GM12878 (cell line): ENCODE measurements around the gene RIPPLY3. TPM values are rescaled to one million over a fixed set of nuclear protein-coding genes. Genes with fewer than 3 reads are reported as not detected.

Experiments
- ATAC-seq: fragments of 200-7000 bp; cut with Tn5 transposase; 3 replicates; pipeline ENCODE4 v1.9.1; 2020; ENCODE audit warnings: mild to moderate bottlenecking, moderate library complexity
- BruUV-seq: library from RNA; stranded (reverse); fragments of 400-500 nt; replicated peaks from 2 replicates; lab custom pipeline; 2021; lab: Mats Ljungman, UMichigan
- CTCF ChIA-PET: fragments of 300-600 bp; sonication (Branson Sonifier 250); formaldehyde crosslinking; extraction: SDS; loops from one replicate; lab custom pipeline; 2021; ENCODE audit warnings: inconsistent platforms; lab: Yijun Ruan, JAX
- POLR2A ChIA-PET: fragments of 350-600 bp; formaldehyde crosslinking; extraction: SDS; loops from one replicate; lab custom pipeline; 2021; ENCODE audit warnings: inconsistent platforms; lab: Charles Lee
- RAD21 ChIA-PET: fragments of 300-600 bp; sonication (Branson Sonifier 250); formaldehyde crosslinking; loops from one replicate; lab custom pipeline; 2023; ENCODE audit warnings: antibody characterized with exemption; ENCODE audit not compliant: unreplicated experiment; lab: Charles Lee
- SMC1A ChIA-PET: fragments of 300-600 bp; sonication (Branson Sonifier 250); formaldehyde crosslinking; loops from one replicate; lab custom pipeline; 2023; ENCODE audit not compliant: unreplicated experiment, uncharacterized antibody; lab: Charles Lee
- DNase-seq: peaks from one replicate; pipeline ENCODE4 v3.0.0-alpha.2; 2011; ENCODE audit warnings: low read depth, low spot score
- FAIRE-seq: peaks from 3 replicates; lab custom pipeline; 2011; peaks lifted over from hg19 to GRCh38; lab: Jason Lieb, UNC
- H2AFZ ChIP-seq: 2 replicates; pipeline ENCODE4 v1.6.0; 2011; ENCODE audit warnings: low read depth, low read length, control low read depth; ENCODE audit not compliant: control insufficient read depth
- H3K27ac ChIP-seq: 2 replicates; pipeline ENCODE4 v1.5.1; 2011; ENCODE audit warnings: control low read depth; ENCODE audit not compliant: control insufficient read depth, insufficient read depth
- H3K27me3 ChIP-seq, 2 experiments: replicated peaks in 1 of 2; 2 replicates each; pipeline versions ENCODE4 v1.6.0 to v1.6.1; 2011; ENCODE audit warnings: low read length in 1 of 2; ENCODE audit not compliant: control insufficient read depth in 2 of 2, insufficient read depth in 2 of 2
- H3K36me3 ChIP-seq, 2 experiments: 2 replicates each; pipeline ENCODE4 v1.5.1; 2011; ENCODE audit warnings: low read length in 1 of 2; ENCODE audit not compliant: control insufficient read depth in 2 of 2, insufficient read depth in 2 of 2
- H3K4me1 ChIP-seq: 2 replicates; pipeline ENCODE4 v1.6.1; 2011; ENCODE audit warnings: mild to moderate bottlenecking, low read length, moderate library complexity, mixed read lengths; ENCODE audit not compliant: control insufficient read depth, insufficient read depth
- H3K4me2 ChIP-seq: 2 replicates; pipeline ENCODE4 v1.6.0; 2011; ENCODE audit warnings: control low read depth; ENCODE audit not compliant: control insufficient read depth, insufficient read depth
- H3K4me3 ChIP-seq: fragments of 200-600 bp; sonication (generic); 2 replicates; pipeline ENCODE4 v1.5.1; 2016
- H3K79me2 ChIP-seq: 2 replicates; pipeline ENCODE4 v1.6.0; 2011; ENCODE audit warnings: low read length; ENCODE audit not compliant: control insufficient read depth, insufficient read depth
- H3K9ac ChIP-seq: 2 replicates; pipeline ENCODE4 v1.8.0; 2011; ENCODE audit warnings: low read length, control low read depth, mixed read lengths; ENCODE audit not compliant: control insufficient read depth, insufficient read depth
- H3K9me3 ChIP-seq: replicated peaks from 3 replicates; pipeline ENCODE4 v1.5.1; 2011; ENCODE audit warnings: mild to moderate bottlenecking, low read length; ENCODE audit not compliant: control insufficient read depth, insufficient read depth
- H4K20me1 ChIP-seq: 2 replicates; pipeline ENCODE4 v1.6.0; 2011; ENCODE audit not compliant: control insufficient read depth, insufficient read depth
- ATF7 ChIP-seq: fragments of 450-650 bp; IDR thresholded peaks from 2 replicates; pipeline ENCODE4 v1.6.1; 2016; ENCODE audit warnings: low read depth, mild to moderate bottlenecking
- CEBPZ ChIP-seq: fragments of 150-350 bp; IDR thresholded peaks from 2 replicates; pipeline ENCODE4 v1.6.1; 2016; ENCODE audit warnings: low read depth, low read length
- CUX1 ChIP-seq: IDR thresholded peaks from 2 replicates; pipeline ENCODE4 v1.6.1; 2012; ENCODE audit warnings: improper control_type of control experiment, low read depth, low read length; ENCODE audit not compliant: insufficient replicate concordance
- MEF2A ChIP-seq: IDR thresholded peaks from 2 replicates; pipeline ENCODE4 v1.6.1; 2011; ENCODE audit warnings: low read depth, mild to moderate bottlenecking, low read length, moderate library complexity; ENCODE audit not compliant: insufficient read depth
- MYC ChIP-seq: IDR thresholded peaks from 2 replicates; pipeline ENCODE4 v1.6.1; 2011; ENCODE audit warnings: mild to moderate bottlenecking, low read length, moderate library complexity, inconsistent platforms; ENCODE audit not compliant: insufficient read depth, insufficient replicate concordance, insufficient read length, severe bottlenecking
- PAX8 ChIP-seq: fragments of 450-650 bp; IDR thresholded peaks from 2 replicates; pipeline ENCODE4 v1.6.1; 2017; ENCODE audit warnings: mild to moderate bottlenecking, moderate library complexity
- RBBP5 ChIP-seq: fragments of 200-600 bp; sonication (generic); conservative IDR thresholded peaks from 2 replicates; pipeline ENCODE4 v1.6.1; 2016
- ZSCAN29 ChIP-seq: fragments of 450-650 bp; IDR thresholded peaks from 2 replicates; pipeline ENCODE4 v1.6.1; 2017; ENCODE audit warnings: mild to moderate bottlenecking, moderate library complexity
- WGBS: methylation state at CpG from one replicate; pipeline ENCODE4 v1.1.6; 2016; ENCODE audit warnings: low lambda C conversion rate; ENCODE audit not compliant: insufficient replicate concordance, insufficient coverage; ENCODE audit errors: missing lambda C conversion rate; 5-methylcytosine and 5-hydroxymethylcytosine counted together
- in situ Hi-C: fragments of 300-500 bp; cut with MboI; formaldehyde crosslinking; loops from 9 replicates; pipeline ENCODE4 v1.14.3; 2018; ENCODE audit warnings: mixed read lengths
- intact Hi-C: fragments of 100-400 bp; cut with micrococcal nuclease; formaldehyde crosslinking; loops from one replicate; pipeline ENCODE4 v1.14.2; 2022; ENCODE audit not compliant: unreplicated experiment
- polyA plus RNA-seq, 11 experiments: library from polyadenylated mRNA; depleted of rRNA in 4 of 11; unstranded in 6 of 11; stranded (reverse) in 5 of 11; fragments of >200 nt; fragmentation: Nextera tagmentation in 4 of 11; fragmentation: Illumina TruSeq in 1 of 11; extraction: Ambion mirVana in 4 of 11; extraction: Trizol in 1 of 11; gene quantifications; 1 replicate in 1 of 11; 2 replicates in 10 of 11; pipeline versions ENCODE4 v1.2.1 to v1.2.3, GENCODE V29; 2011 to 2016; ENCODE audit warnings: inconsistent platforms in 2 of 11, missing spikeins in 2 of 11, low read depth in 1 of 11
- total RNA-seq, 4 experiments: library from RNA; depleted of rRNA in 3 of 4; stranded (reverse); fragments of >200 nt in 3 of 4; fragmentation: Illumina TruSeq in 1 of 4; extraction: Trizol in 1 of 4; gene quantifications; 2 replicates each; pipeline versions ENCODE4 v1.2.1 to v1.2.3, GENCODE V29; 2013 to 2021
- TF ChIP-seq, protein P1 (sequence below): IDR thresholded peaks from 2 replicates; pipeline ENCODE4 v1.6.1; 2012; ENCODE audit warnings: low read length, inconsistent platforms
- TF ChIP-seq, protein P2 (sequence below): fragments of 450-650 bp; formaldehyde crosslinking; IDR thresholded peaks from 2 replicates; pipeline ENCODE4 v1.4.0; 2022; ENCODE audit warnings: mild to moderate bottlenecking, moderate library complexity

RIPPLY3 gene
- total and polyA plus RNA-seq, 10 of the 15 experiments (the other 5 are each of a cell fraction or from before 2014, with no cell fraction given): not detected

GRCh38 chr21:37055271-37055855 is 48.9 kb downstream of the RIPPLY3 start:
- intact Hi-C loops (no loop called here), in situ Hi-C loops (no loop called here)
- DNase-seq: no peak
- ChIA-PET POLR2A (no interaction called here), SMC1A (no interaction called here), RAD21 (no interaction called here), CTCF (interaction anchor here (0.6 to 0.9 kb wide), 2 partner anchors 11 to 1073 kb away, joined by 3 to 5 read pairs; no protein-coding TSS in a partner anchor)
- Histone ChIP-seq H4K20me1 (no peaks in the 10 kb centered on the region), H3K27me3 (no peaks in the 10 kb centered on the region), H3K4me1 (no peaks in the 10 kb centered on the region), H3K4me3 (no peak overlapping the region), H3K4me2 (no peak overlapping the region), H3K9me3 (no peaks in the 10 kb centered on the region; the same call in 2 of the 3 replicates), H3K9ac (no peak overlapping the region), H3K36me3 (no peaks in the 10 kb centered on the region), H3K27ac (no peak overlapping the region), H3K79me2 (no peaks in the 10 kb centered on the region), H2AFZ (no peak overlapping the region)
- ATAC-seq: no peak
- BruUV-seq: no TSS peak
- 27% methylated on average over 2 of the region's 2 CpGs for WGBS
- FAIRE-seq: no peak
- TF ChIP-seq MEF2A (no peak), MYC (no peak), CUX1 (no peak), RBBP5 (no peak), PAX8 (no peak), ZSCAN29 (no peak), ATF7 (no peak), CEBPZ (no peak)
- TF ChIP-seq, protein P1, sequence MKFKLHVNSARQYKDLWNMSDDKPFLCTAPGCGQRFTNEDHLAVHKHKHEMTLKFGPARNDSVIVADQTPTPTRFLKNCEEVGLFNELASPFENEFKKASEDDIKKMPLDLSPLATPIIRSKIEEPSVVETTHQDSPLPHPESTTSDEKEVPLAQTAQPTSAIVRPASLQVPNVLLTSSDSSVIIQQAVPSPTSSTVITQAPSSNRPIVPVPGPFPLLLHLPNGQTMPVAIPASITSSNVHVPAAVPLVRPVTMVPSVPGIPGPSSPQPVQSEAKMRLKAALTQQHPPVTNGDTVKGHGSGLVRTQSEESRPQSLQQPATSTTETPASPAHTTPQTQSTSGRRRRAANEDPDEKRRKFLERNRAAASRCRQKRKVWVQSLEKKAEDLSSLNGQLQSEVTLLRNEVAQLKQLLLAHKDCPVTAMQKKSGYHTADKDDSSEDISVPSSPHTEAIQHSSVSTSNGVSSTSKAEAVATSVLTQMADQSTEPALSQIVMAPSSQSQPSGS: no peak
- TF ChIP-seq, protein P2, sequence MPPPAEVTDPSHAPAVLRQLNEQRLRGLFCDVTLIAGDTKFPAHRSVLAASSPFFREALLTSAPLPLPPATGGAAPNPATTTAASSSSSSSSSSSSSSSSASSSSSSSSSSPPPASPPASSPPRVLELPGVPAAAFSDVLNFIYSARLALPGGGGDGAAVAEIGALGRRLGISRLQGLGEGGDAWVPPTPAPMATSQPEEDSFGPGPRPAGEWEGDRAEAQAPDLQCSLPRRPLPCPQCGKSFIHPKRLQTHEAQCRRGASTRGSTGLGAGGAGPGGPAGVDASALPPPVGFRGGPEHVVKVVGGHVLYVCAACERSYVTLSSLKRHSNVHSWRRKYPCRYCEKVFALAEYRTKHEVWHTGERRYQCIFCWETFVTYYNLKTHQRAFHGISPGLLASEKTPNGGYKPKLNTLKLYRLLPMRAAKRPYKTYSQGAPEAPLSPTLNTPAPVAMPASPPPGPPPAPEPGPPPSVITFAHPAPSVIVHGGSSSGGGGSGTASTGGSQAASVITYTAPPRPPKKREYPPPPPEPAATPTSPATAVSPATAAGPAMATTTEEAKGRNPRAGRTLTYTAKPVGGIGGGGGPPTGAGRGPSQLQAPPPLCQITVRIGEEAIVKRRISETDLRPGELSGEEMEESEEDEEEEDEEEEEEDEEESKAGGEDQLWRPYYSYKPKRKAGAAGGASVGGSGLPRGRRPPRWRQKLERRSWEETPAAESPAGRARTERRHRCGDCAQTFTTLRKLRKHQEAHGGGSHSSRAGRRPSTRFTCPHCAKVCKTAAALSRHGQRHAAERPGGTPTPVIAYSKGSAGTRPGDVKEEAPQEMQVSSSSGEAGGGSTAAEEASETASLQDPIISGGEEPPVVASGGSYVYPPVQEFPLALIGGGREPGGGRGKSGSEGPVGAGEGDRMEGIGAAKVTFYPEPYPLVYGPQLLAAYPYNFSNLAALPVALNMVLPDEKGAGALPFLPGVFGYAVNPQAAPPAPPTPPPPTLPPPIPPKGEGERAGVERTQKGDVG (CRISPR knock-in tag): no peak
